IPS-NIHi7 (cell line): ENCODE data around the gene ZNF804A.
A peak's percentile ranks its signal among the peaks of the same experiment; 100 is the strongest.
"Not testable (repeated sequence)": the region's sequence is repeated elsewhere in the genome, so short reads cannot be mapped to it uniquely, and the experiment has no call there.

ENCODE experiments used
- DNase-seq: peaks from one replicate; pipeline ENCODE4 v3.0.0; 2012; ENCODE audit warnings: mixed read lengths; ENCODE audit errors: extremely low spot score

The ZNF804A gene

GRCh38 chr2:184830531-184830930 lies 232.2 kb downstream of the ZNF804A start:
- DNase-seq: no peak

- no peak for DNase-seq
Observed at GRCh38 chr2:184834699-184835397, 236.5 kb downstream of the ZNF804A start.

- DNase-seq: no peak
Observed at GRCh38 chr2:184835398-184835715, 237.0 kb downstream of the ZNF804A start.

- DNase-seq: no peak
Observed at GRCh38 chr2:184847331-184847730, 249.0 kb downstream of the ZNF804A start.

GRCh38 chr2:184849516-184849915 lies 251.2 kb downstream of the ZNF804A start:
- no peak for DNase-seq

- DNase-seq: no peak
Observed at GRCh38 chr2:184851576-184851975, 253.2 kb downstream of the ZNF804A start.

- no peak for DNase-seq
Observed at GRCh38 chr2:184859187-184859586, 260.9 kb downstream of the ZNF804A start.

- DNase-seq: no peak
Observed at GRCh38 chr2:184860744-184861143, 262.4 kb downstream of the ZNF804A start.

- DNase-seq: no peak
Observed at GRCh38 chr2:184875212-184875611, 276.9 kb downstream of the ZNF804A start.

- DNase-seq: no peak
Observed at GRCh38 chr2:184875911-184876310, 277.6 kb downstream of the ZNF804A start.

- DNase-seq: no peak
Observed at GRCh38 chr2:184877909-184878308, 279.6 kb downstream of the ZNF804A start.

GRCh38 chr2:184879671-184880070 lies 281.3 kb downstream of the ZNF804A start:
- DNase-seq: no peak

GRCh38 chr2:184886585-184886984 lies 288.3 kb downstream of the ZNF804A start:
- not testable (repeated sequence) for DNase-seq

- no peak for DNase-seq
Observed at GRCh38 chr2:184890311-184890710, 292.0 kb downstream of the ZNF804A start.

GRCh38 chr2:184904991-184905390 lies 306.7 kb downstream of the ZNF804A start:
- DNase-seq: no peak

- DNase-seq: no peak
Observed at GRCh38 chr2:184906160-184906559, 307.8 kb downstream of the ZNF804A start.

GRCh38 chr2:184906709-184907108 lies 308.4 kb downstream of the ZNF804A start:
- peak; percentile 30 for DNase-seq

- DNase-seq: no peak
Observed at GRCh38 chr2:184908966-184909365, 310.6 kb downstream of the ZNF804A start.

- DNase-seq: no peak
Observed at GRCh38 chr2:184920451-184920965, 322.2 kb downstream of the ZNF804A start.

GRCh38 chr2:184921676-184922075 lies 323.3 kb downstream of the ZNF804A start:
- DNase-seq: no peak

- no peak for DNase-seq
Observed at GRCh38 chr2:184923751-184924150, 325.4 kb downstream of the ZNF804A start.

GRCh38 chr2:184927040-184927439 lies 328.7 kb downstream of the ZNF804A start:
- DNase-seq: no peak

GRCh38 chr2:184936761-184937160 lies 338.4 kb downstream of the ZNF804A start:
- DNase-seq: no peak
